ENCODE measurements around the gene MMP24.

MMP24 gene

GRCh38 chr20:35263532-35264341, 37.2 kb downstream of the MMP24 start:
- POLR2A ChIA-PET: interaction anchor here (0.6 to 1.9 kb wide), 2 partner anchors 21 to 476 kb away, joined by 3 to 6 read pairs; partner anchors contain the start of gene EIF6
- CTCF ChIA-PET: interaction anchor here (0.9 to 11.3 kb wide), 11 partner anchors 9 to 183 kb away, joined by 3 to 271 read pairs (median 4); partner anchors contain the start of gene EDEM2
- H3K4me3 ChIP-seq (ENCODE audit: low read depth, low read length): no peak overlapping the region
- TF ChIP-seq CTCF (IDR thresholded peaks at IDR 0.05; ENCODE audit: insufficient read depth, low read length, missing control alignments): no peak
- no peak for DNase-seq (ENCODE audit: low read depth, low spot score)

- no peak for DNase-seq (ENCODE audit: low read depth, low spot score)
- ChIA-PET POLR2A (interaction anchor here (1.9 kb wide), 1 partner anchor 20 kb away, joined by 6 read pairs; the partner anchor contains the start of gene EIF6), CTCF (interaction anchor here (0.7 to 11.3 kb wide), 10 partner anchors 10 to 182 kb away, joined by 3 to 271 read pairs (median 4); partner anchors contain the start of genes EDEM2 and MMP24OS)
- no peak overlapping the region for H3K4me3 ChIP-seq (ENCODE audit: low read depth, low read length)
- TF ChIP-seq CTCF (IDR thresholded peaks at IDR 0.05; ENCODE audit: insufficient read depth, low read length, missing control alignments): peak; percentile 38
These were observed 38.3 kb downstream of the MMP24 start for GRCh38 chr20:35264755-35265154.

GRCh38 chr20:35267092-35267491, 40.6 kb downstream of the MMP24 start:
- CTCF ChIA-PET: interaction anchor here (1.4 to 11.3 kb wide), 4 partner anchors 58 to 181 kb away, joined by 5 to 271 read pairs (median 70); partner anchors contain the start of gene EDEM2
- POLR2A ChIA-PET: no interaction called here
- no peak for TF ChIP-seq CTCF (IDR thresholded peaks at IDR 0.05; ENCODE audit: insufficient read depth, low read length, missing control alignments)
- H3K4me3 ChIP-seq (ENCODE audit: low read depth, low read length): no peak overlapping the region
- DNase-seq (ENCODE audit: low read depth, low spot score): no peak

- peak; percentile 95 for TF ChIP-seq CTCF (IDR thresholded peaks at IDR 0.05; ENCODE audit: insufficient read depth, low read length, missing control alignments)
- POLR2A ChIA-PET: no interaction called here
- no peak overlapping the region for H3K4me3 ChIP-seq (ENCODE audit: low read depth, low read length)
- CTCF ChIA-PET: interaction anchor here (0.6 to 11.3 kb wide), 33 partner anchors 8 to 395 kb away, joined by 3 to 271 read pairs (median 4); partner anchors contain the start of genes EDEM2, EIF6, GDF5 and MMP24OS
- no peak for DNase-seq (ENCODE audit: low read depth, low spot score)
These were observed 42.7 kb downstream of the MMP24 start for GRCh38 chr20:35269055-35269781.

GRCh38 chr20:35270021-35270902, 43.8 kb downstream of the MMP24 start:
- no peak for DNase-seq (ENCODE audit: low read depth, low spot score)
- no peak overlapping the region for H3K4me3 ChIP-seq (ENCODE audit: low read depth, low read length)
- POLR2A ChIA-PET: no interaction called here
- CTCF ChIA-PET: interaction anchor here (0.6 to 11.3 kb wide), 24 partner anchors 7 to 196 kb away, joined by 3 to 271 read pairs (median 4); partner anchors contain the start of genes EDEM2, EIF6, GDF5 and MMP24OS
- no peak for TF ChIP-seq CTCF (IDR thresholded peaks at IDR 0.05; ENCODE audit: insufficient read depth, low read length, missing control alignments)

Measured in AG04449 (cell line).